HG03196 (cell line): ENCODE measurements around the gene ZDHHC11.
"Not testable (repeated sequence)": the region's sequence is repeated elsewhere in the genome, so short reads cannot be mapped to it uniquely, and the experiment has no call there.

ENCODE experiments used
- ATAC-seq: cut with Tn5 transposase; IDR thresholded peaks from one replicate; pipeline ENCODE4 v1.9.1; 2021; ENCODE audit not compliant: unreplicated experiment

ZDHHC11 gene

DNA sequence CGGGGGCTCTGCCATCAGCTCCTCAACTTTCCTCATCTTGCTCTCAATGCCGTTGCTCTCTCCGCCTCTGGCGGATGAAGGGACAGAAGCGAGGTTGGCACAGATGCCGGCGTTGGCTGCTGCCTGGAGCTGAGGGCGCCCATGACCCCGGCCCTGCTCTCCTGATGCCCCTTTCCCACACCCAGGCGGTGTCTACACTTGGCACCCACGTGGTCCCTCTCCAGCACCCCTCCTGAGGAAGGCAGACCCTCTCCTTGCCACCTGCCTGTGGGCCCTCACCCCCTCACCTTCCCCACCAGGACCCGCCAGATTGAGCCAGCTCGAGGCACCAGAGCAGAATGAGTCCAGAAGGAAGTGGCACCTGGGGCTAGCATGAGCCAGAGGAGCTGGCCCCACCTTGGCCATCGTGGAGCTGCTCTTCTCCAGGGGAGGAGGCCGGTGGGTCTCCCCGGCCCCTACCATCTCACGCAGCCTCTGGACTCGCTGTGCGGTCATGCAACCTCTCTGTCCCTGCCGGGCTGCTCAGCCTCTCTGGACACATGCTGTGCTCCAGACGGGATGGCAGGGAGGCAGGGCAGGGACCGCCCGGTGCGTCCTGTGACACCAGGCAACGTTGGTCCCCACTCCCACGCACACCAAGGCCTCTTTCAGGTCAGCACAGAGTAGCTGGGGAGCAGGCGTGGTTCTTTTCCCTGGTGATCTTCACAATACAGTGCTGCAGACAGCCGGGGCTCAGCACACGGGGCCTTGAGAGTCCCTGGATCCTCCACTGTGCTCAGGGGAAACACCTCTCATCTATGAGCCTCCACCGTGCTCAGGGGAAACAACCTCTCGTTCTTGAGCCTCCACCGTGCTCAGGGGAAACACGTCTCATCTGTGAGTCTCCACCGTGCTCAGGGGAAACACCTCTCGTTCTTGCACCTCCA lies 4.8 kb downstream of the ZDHHC11 start:
- not testable (repeated sequence) for ATAC-seq

DNA sequence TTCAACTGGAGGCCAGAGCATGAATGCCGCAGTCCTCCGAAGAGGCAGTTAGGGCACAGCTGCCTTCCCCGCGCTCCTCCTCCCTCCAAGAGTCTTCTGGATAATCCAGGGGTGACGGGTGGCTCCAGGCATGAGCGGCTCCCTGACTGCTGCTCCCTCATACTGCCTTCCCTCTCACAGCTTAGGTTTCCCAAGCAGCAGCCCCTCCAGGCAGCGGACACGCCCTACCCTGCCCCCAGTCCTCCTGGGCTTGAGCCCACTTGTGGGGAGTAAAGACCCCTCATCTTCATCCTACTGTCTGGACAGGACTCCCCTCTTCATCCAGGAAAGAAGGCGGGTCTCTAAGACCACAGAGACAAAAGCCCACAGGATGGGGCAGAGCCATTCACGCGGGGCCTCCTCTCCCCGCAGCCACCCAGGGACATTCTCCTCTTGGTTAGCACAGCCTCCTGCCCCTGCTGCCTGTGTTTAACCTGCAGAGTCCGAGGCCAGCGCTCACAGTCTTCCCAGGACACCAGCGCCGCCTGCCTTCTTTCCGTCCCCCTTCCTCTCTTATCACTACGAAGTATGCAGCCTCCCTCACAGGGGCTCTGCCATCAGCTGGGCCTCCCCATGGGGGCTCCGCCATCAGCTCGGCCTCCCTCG lies 5.6 kb downstream of the ZDHHC11 start:
- not testable (repeated sequence) for ATAC-seq

DNA sequence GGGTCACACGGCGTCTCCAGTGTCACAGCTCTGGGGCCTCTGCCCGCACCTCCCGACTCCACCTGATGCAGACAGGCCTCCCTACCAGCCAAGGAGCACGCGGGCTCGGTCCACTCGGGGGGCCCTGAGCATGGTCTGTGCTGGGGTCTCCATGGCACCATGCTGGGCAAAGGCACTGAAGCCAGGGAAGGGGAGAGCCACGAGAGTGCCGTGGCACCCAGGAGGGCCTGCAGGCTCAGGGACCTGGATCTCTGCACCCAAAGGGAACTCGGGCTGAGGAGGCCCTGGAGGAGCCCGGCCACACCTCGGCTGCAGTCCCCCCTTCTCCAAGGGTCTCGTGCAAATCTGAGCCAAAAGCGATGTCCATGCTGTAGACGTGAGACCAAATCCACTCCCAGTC lies 6.4 kb downstream of the ZDHHC11 start:
- ATAC-seq = not testable (repeated sequence)

DNA sequence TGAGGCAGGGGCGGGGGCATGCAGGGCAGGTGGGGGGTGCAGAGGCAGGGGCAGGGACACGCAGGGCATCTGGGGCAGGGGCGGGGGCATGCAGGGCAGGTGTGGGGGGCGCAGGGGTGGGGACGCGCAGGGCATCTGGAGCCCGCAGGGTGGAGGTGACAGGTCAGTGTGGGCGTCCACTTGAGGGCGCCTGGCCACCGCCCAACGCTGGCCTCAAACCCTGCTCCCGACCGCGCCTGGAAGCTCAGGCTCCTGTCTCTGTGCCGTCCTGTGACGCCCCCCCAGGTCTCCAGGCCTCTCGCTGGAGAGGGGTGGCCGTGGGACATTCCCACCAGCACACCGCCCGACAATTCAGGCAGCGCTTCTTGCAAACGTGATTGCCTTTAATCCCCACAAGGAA lies 6.9 kb downstream of the ZDHHC11 start:
- not testable (repeated sequence) for ATAC-seq

DNA sequence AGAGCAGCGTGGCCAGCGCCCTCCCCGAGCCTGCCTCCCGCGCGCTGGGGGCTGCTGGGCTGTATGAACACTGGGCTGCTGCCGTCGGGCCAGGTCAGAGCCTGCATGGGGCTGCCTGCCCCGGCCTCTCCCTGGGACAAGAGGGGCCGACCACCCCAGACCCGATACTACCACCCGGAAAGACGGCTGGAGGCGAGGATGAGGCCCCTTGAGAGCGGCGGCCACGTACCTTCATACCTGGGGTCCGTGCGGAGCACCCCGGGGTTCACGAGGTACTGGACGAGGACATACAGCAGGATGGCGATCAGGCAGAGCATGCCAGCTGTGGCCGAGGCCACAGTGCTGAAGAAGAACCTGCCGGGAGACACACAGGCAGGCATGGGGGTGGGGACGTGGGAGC lies 7.4 kb downstream of the ZDHHC11 start:
- ATAC-seq = not testable (repeated sequence)

DNA sequence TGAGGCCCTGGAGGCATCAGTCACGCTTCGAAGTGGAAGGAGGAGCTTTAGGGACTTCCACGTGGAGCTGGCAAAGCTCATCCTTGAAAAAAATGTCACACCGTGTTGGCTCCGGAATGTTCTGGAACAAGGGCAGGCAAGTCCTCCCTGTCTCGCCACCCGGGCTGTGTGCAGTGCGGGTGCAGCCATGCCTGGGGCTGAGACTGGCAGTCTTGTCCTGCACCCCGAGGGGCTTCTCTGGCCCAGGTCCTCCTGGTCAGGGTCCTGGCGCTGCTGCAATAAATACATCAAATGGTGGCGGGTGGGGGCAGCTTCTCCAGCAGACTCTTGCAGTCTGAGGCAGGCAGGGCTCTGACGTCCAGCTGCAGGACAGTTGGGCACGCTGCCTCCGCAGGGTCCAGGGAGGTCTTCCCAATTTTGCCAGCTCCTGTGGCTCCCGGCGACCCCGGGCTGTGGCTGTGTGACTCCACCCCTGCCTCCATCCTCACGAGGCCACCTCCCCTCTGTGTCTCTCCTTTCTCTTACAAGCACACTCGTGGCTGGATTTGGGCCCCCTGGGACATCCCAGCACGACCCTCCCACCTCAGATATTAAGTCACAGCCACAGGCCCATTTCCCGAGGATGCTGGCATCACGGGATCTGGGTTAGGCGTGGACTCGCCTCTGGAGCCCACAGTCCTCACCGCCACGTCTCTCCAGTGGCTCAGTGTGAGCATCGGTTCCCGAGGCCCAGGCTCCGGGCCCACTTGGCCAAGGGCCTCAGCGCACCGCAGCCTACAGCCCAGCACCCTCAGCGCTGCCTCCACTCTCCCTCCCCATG lies 8.2 kb downstream of the ZDHHC11 start:
- ATAC-seq = not testable (repeated sequence)

DNA sequence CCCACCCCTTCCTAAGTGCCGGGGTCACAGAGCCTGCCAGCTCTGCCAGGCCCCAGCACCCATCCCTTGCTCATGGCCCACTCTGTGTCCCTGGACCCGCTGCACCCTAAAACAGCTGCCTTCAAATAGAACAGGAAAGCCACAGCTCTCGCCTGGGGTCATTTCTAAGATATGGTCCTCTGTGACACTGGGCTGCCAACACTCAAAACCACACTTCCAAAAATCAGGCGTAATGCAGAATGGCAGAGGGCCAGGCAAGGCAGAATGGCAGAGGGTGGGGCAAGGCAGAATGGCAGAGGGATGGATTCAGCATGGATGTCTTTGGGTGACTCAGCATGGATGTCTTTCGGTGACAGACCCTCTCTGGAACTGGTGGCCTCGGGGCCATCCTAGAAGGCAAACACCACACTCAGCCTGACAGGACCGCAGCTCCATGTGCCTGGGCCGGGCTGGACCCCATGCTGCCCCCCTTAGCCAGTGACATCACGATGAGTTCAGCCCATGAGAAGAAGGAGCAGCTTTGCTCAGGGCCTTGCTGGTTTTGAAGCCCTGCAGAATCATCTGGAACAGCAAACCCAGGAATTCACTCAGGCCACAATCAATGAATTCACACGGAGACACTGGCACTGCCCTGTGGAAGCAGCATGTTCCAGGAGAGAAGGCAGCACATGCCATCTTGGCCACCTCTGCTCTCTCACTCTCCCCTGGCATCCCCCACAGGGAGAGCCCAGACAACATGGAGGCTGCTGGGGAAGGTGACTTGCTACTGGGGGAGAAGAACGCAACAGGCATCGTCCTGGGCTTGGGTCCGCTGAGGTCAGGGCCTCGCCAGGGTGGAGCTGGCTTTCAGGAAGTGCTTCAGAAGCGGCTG lies 9.0 kb downstream of the ZDHHC11 start:
- ATAC-seq = not testable (repeated sequence)

DNA sequence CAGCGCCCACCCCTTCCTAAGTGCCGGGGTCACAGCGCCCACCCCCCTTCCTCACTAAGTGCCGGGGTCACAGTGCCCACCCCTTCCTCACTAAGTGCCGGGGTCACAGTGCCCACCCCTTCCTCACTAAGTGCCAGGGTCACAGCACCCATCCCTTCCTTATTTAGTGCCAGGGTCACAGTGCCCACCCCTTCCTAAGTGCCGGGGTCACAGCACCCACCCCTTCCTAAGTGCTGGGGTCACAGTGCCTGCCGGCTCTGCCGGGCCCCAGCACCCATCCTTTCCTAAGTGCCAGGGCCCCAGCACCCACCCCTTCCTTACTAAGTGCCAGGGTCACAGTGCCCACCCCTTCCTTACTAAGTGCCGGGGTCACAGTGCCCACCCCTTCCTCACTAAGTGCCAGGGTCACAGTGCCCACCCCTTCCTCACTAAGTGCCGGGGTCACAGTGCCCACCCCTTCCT lies 9.8 kb downstream of the ZDHHC11 start:
- ATAC-seq = not testable (repeated sequence)

DNA sequence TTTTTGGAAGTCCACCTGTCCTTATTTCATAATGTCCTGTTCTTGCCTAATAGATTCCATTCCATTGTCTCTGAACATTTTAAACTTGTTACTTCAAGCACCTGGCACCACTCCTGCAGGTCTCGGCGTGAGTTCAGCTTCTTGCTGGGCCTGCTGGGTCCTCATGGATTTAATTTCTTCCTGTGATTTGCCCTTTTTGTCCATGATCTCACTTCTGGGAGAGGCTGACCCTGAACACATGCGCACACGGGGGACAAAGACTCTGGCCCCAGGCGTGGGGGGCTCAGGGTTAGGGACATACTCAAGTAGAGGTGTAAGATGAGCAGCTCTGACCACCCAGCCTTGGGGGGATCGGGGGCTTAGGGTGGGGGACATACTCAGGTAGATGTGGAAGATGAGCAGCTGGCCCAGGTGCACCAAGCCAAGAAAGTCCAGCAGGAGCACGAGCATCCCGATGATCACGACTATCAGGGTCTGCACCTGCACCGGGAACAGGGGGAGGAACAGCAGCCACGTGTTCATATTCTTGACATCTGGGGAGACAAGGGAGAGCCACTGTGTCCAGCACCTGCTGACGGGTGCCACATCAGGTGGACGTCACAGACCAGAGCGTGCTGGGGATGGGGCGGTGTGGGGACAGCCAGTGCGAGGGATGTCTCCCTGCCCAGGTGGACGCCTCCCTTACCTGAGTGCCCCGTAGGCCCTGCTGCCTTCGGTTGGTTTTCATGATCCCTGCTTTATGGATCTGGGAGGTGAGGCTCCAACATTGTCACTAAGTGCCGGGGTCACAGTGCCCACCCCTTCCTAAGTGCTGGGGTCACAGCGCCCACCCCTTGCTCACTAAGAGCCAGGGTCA lies 10.4 kb downstream of the ZDHHC11 start:
- not testable (repeated sequence) for ATAC-seq

DNA sequence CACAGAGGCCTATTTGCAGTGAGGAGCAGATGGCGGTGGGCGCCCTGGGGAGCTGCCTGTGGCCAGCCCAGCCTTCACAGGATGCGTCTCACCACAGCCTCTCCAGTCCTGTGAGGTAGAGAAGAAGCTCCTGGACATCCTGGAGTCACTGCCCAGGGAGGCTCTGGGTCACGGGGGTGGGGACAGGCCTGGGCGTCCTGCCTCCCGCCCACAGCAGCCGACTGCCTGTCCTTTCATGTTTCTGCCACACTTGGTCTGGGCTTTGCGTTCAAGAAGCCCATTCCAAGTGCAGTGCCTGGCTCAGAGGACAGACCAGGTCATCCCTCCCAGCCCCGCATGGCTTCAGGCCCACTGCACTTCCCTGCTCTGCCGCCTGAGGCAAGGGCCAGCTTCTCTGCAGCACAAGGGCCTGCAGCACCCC lies 12.3 kb downstream of the ZDHHC11 start:
- not testable (repeated sequence) for ATAC-seq

DNA sequence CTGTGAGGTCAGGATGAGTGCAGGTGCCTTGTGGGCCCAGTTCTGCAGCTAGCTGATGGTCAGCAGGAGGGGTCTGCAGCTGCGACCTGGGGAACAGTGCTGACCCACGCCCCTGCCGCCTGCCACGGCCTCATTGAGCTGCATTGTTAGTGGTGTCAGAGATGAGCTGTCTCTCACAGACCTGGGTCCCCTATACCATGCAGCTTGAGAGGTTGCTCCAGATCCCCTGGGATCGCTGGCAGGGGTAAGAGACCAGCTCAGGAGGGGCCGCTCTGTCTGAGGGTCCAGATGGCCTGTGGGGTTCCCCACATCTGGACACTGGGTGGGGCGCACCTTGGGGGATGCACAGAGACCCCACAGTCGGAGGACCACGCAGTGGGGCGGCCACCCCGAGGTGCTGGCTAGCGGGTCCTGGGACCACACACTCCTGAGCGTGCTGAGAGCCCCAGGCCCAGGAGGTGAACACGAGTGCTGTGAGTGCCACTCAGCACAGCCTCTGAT lies 13.1 kb downstream of the ZDHHC11 start:
- not testable (repeated sequence) for ATAC-seq

DNA sequence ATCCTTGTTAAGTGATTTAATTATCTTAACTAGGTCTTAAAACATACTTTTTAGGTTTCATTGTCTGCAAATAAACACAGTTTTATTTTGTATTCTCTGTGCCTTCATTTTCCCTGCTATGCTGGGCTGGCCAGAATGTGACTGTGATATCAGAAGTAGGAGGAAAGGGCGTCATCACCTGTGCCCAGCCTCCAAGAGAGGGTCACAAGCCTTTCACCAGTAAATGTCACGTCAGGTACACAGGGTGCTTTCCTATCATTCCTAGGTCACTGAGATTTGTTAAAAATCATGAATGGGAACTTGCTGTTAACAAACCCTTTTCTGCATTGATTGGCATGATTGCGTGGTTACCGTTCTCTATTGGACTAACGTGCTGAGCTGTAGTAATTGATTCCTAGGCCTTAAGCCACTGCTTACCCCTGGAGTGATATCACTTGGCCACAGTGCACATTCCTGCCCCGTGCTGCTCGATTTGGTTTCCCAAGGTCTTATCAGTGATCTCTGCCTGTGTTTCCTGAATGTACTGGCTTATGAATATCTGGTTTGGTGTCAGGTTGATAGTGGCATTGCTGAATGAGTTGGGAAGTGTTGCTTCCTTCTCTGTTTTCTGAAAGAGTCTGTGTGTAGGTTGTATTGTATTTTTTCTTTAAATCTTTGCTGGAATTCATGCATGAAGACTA lies 14.7 kb downstream of the ZDHHC11 start:
- ATAC-seq = not testable (repeated sequence)

DNA sequence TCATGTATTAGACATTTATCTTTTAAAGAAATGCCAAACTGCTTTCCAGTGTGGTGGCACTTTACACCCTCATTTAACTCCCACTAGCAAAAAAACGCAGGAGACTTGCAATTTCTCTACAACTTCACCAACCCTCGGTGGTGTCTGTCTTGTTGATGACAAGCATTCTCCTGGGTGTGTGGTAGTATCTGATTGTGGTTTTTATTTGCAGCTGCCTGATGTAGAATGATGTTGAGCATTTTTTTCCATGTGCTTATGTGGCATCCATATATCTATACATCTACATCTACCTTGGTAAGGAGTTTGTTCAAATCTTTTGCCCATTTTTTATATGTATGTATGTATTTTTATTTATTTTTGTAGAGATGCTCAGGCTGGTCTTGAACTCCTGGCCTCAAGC lies 16.8 kb downstream of the ZDHHC11 start:
- not testable (repeated sequence) for ATAC-seq

DNA sequence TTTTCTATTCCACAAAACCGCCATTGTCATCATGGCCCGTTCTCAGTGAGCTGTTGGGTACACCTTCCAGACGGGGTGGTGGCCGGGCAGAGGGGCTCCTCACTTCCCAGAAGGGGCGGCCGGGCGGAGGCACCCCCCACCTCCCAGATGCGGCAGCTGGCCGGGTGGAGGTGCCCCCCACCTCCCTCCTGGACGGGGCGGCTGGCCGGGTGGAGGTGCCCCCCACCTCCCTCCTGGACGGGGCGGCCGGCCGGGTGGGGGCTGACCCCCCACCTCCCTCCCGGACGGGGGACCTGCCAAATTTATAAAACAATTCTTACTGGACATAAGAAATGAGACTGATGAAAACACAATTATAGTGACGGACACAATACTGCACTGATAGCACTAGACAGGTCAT lies 22.6 kb downstream of the ZDHHC11 start:
- not testable (repeated sequence) for ATAC-seq

DNA sequence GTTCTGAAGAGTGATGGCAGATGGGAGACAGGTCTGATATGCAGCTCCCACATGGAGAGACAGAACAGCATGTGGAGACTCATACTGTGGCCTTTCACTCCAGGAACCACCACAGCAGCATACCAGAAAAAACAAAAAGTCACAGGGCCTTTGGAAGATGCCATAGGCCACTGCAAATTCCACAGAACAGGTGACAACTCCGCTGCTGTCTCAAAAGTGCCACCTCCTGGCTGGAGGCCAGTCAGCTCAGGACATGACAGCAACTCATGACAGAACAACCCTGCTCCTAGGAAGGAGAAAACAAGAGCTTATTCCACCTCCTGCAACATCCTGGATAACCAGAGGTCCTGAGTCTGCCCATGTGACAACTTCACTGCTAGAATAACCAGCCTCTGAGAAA lies 25.2 kb downstream of the ZDHHC11 start:
- not testable (repeated sequence) for ATAC-seq

DNA sequence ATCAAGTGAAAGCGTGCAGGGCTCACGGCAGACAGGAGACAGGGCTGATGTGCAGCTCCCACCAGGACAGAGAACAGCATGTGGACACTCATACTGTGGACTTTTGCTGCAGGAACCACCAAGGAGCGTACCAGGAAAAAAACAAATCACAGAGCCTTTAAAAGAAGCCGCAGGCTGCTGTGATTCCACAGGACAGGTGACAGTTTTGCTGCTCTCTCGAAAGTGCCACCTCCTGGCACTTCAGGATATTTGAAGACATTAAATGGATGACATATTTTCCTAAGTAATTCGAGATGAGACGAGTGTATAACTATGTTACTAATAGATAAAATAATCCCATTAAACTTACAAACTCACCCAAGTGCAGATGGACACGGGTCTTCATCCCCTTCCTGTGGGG lies 29.3 kb downstream of the ZDHHC11 start:
- ATAC-seq = no peak

DNA sequence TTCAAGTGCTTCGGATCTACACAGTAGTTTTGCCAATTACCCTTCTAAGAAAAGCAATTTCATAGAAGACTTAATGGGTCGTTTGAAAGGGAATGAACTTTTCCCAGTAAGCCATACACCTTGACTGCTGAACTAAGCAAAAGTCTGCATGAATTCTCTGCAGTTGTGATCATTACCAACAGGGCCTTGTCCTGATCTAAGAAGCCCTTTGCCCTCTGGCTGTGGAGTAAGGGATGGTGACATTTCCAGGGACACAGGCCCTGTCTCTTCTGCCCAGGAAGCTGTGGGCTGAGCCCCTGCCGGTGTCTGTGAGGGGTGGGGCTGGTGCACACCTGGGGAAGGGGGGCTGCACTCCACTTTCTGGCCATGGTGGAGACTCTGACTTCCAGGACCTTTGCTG lies 30.5 kb downstream of the ZDHHC11 start:
- ATAC-seq = no peak

DNA sequence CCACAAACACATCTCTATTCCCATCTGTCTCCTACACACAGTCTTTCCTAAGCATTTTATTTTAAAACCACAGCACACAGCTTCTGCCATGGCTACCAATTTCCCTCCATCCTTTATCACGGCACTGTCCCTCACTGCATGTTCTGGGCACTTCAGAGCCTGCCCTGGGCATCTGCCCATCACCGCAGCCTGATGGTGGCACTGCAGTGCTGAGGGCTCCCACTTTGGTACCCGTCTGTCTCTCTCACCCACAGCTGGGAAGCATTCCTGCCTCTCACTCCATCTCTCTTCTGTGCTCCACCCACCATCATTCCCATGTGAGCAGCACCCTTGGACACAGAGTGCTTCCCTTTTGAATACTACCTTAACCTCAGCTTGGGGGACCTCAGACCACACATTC lies 31.7 kb downstream of the ZDHHC11 start:
- no peak for ATAC-seq
